ENCODE results near the gene PTPRN2.

DNA sequence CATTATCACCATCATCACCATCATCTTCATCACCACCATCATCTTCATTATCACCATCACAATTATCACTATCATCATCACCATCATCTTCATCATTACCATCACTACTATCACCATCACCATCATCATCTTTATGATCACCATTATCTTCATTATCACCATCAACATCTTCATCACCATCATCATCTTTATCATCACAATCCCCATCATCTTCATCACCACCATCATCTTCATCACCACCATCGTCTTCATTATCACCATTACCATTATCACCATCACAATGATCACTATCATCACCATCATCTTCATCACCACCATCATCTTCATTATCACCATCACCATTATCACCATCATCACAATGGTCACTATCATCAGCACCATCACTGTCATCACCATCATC, 621.1 kb downstream of the PTPRN2 start:
- TF ChIP-seq CTCF (conservative IDR thresholded peaks at IDR 0.05 in 1 of 2, IDR thresholded peaks at IDR 0.05 in 1 of 2; ENCODE audit: extremely low read depth in 1 of 2, insufficient read depth in 1 of 2, low read depth in 1 of 2, low read length in 2 of 2) (no peak), EZH2 (IDR thresholded peaks at IDR 0.05; ENCODE audit: borderline replicate concordance, low read length) (no peak)

Data from mammary epithelial cell (primary cell).